Measurements from ENCODE around the gene PNPLA6. TPM values are rescaled to one million over a fixed set of nuclear protein-coding genes. Genes with fewer than 3 reads are reported as not detected.
A peak's percentile ranks its signal among the peaks of the same experiment; 100 is the strongest.

The PNPLA6 gene
- total and polyA plus RNA-seq, 9 of the 15 experiments (the other 6 are each of a cell fraction or from before 2014, with no cell fraction given): 0.07 to 30.2 (median 8.3) TPM

- TF ChIP-seq ZNF197 (CRISPR knock-in tag; IDR thresholded peaks at IDR 0.05; ENCODE audit: low read depth) (no peak), CBX1 (IDR thresholded peaks at IDR 0.05; ENCODE audit: low read depth) (no peak), CEBPG (CRISPR knock-in tag; IDR thresholded peaks at IDR 0.05) (no peak), CEBPG (tag; conservative IDR thresholded peaks at IDR 0.05 in 1 of 2, IDR thresholded peaks at IDR 0.05 in 1 of 2) (no peak), ZBED1 (IDR thresholded peaks at IDR 0.05) (no peak), CEBPZ (IDR thresholded peaks at IDR 0.05; ENCODE audit: borderline replicate concordance, low read depth, low read length) (no peak), RBFOX2 (IDR thresholded peaks at IDR 0.05; ENCODE audit: low read depth, low read length) (0 out of 2 replicates have a peak, but pooled peaks have one; percentile 30), SP1 (CRISPR knock-in tag; IDR thresholded peaks at IDR 0.05) (peak; percentile 72), PURB (CRISPR knock-in tag; IDR thresholded peaks at IDR 0.05; ENCODE audit: low read depth) (no peak), ELF4 (CRISPR knock-in tag; IDR thresholded peaks at IDR 0.05) (0 out of 2 replicates have a peak, but pooled peaks have one; percentile 11), SRF (CRISPR knock-in tag; IDR thresholded peaks at IDR 0.05) (peak in 1 of 2 experiments; percentile 58; a peak in 1 of 4 replicates), EHMT2 (IDR thresholded peaks at IDR 0.05) (peak; percentile 63), PTTG1 (tag; IDR thresholded peaks at IDR 0.05; ENCODE audit: low read depth) (no peak), LEF1 (IDR thresholded peaks at IDR 0.05) (no peak), EWSR1 (IDR thresholded peaks at IDR 0.05; ENCODE audit: borderline replicate concordance, low read depth, partially characterized antibody) (no peak), USF2 (CRISPR knock-in tag; IDR thresholded peaks at IDR 0.05) (no peak), XRCC3 (IDR thresholded peaks at IDR 0.05) (no peak), RFX1 (IDR thresholded peaks at IDR 0.05) (no peak), HCFC1 (IDR thresholded peaks at IDR 0.05; ENCODE audit: low read depth, low read length) (no peak), RBM34 (IDR thresholded peaks at IDR 0.05; ENCODE audit: borderline replicate concordance, insufficient read depth, low read length) (no peak), SPI1 (IDR thresholded peaks at IDR 0.05; ENCODE audit: borderline replicate concordance, low read depth, low read length) (no peak), ATF3 (IDR thresholded peaks at IDR 0.05) (peak; percentile 79), ATF3 (CRISPR knock-in tag; conservative IDR thresholded peaks at IDR 0.05) (no peak), KHSRP (IDR thresholded peaks at IDR 0.05) (no peak)
- TF ChIP-seq, protein P1, sequence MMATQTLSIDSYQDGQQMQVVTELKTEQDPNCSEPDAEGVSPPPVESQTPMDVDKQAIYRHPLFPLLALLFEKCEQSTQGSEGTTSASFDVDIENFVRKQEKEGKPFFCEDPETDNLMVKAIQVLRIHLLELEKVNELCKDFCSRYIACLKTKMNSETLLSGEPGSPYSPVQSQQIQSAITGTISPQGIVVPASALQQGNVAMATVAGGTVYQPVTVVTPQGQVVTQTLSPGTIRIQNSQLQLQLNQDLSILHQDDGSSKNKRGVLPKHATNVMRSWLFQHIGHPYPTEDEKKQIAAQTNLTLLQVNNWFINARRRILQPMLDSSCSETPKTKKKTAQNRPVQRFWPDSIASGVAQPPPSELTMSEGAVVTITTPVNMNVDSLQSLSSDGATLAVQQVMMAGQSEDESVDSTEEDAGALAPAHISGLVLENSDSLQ (IDR thresholded peaks at IDR 0.05): peak; percentile 21; the same call in 1 of the 2 replicates
These were observed 27.6 kb upstream of the PNPLA6 start (continued) for GRCh38 chr19:7507884-7508283.
